Keratinocyte (primary cell): ENCODE results near the gene SLC17A4. TPM values are rescaled to one million over a fixed set of nuclear protein-coding genes. Genes with fewer than 3 reads are reported as not detected.

Experiments
- DNase-seq: peaks from one replicate; pipeline ENCODE4 v3.0.0-alpha.2; 2011; ENCODE audit warnings: low read depth, missing footprints, low spot score
- FAIRE-seq: peaks from 2 replicates; lab custom pipeline; 2011; peaks lifted over from hg19 to GRCh38; lab: Jason Lieb, UNC
- H2AFZ ChIP-seq: 2 replicates; pipeline ENCODE4 v1.6.0; 2012; ENCODE audit warnings: low read length, control low read depth, inconsistent platforms; ENCODE audit not compliant: control insufficient read depth
- H3K27ac ChIP-seq: 2 replicates; pipeline ENCODE4 v1.5.1; 2011; ENCODE audit warnings: low read length; ENCODE audit not compliant: control insufficient read depth, insufficient read depth
- H3K27me3 ChIP-seq: 3 replicates; pipeline ENCODE4 v1.6.0; 2011; ENCODE audit warnings: low read length; ENCODE audit not compliant: control insufficient read depth, insufficient read depth; ENCODE audit errors: extremely low read depth
- H3K36me3 ChIP-seq, 2 experiments: 2 replicates in 1 of 2; 3 replicates in 1 of 2; pipeline ENCODE4 v1.5.1; 2011; ENCODE audit warnings: low read length in 2 of 2, mild to moderate bottlenecking in 1 of 2; ENCODE audit not compliant: control insufficient read depth in 2 of 2, insufficient read depth in 2 of 2; ENCODE audit errors: extremely low read depth in 1 of 2
- H3K4me1 ChIP-seq: 3 replicates; pipeline ENCODE4 v1.5.1; 2011; ENCODE audit warnings: low read length; ENCODE audit not compliant: control insufficient read depth, insufficient read depth; ENCODE audit errors: extremely low read depth
- H3K4me2 ChIP-seq: 3 replicates; pipeline ENCODE4 v1.6.0; 2011; ENCODE audit warnings: low read depth, low read length; ENCODE audit not compliant: control insufficient read depth, insufficient read depth; ENCODE audit errors: extremely low read depth
- H3K4me3 ChIP-seq, 3 experiments: fragments of 200-600 bp in 1 of 3; sonication (generic) in 1 of 3; 2 replicates in 2 of 3; 3 replicates in 1 of 3; pipeline ENCODE4 v1.5.1; 2011 to 2016; ENCODE audit warnings: low read length in 3 of 3, mild to moderate bottlenecking in 3 of 3, control low read depth in 2 of 3, inconsistent platforms in 1 of 3, low read depth in 1 of 3, mixed read lengths in 1 of 3, mixed run types in 1 of 3, moderate library complexity in 1 of 3; ENCODE audit not compliant: control insufficient read depth in 2 of 3, insufficient read depth in 2 of 3; ENCODE audit errors: extremely low read depth in 1 of 3
- H3K79me2 ChIP-seq: 2 replicates; pipeline ENCODE4 v1.6.0; 2012; ENCODE audit warnings: low read length; ENCODE audit not compliant: control insufficient read depth, insufficient read depth
- H3K9ac ChIP-seq: 3 replicates; pipeline ENCODE4 v1.6.0; 2011; ENCODE audit warnings: low read length; ENCODE audit not compliant: control insufficient read depth, insufficient read depth; ENCODE audit errors: extremely low read depth
- H3K9me1 ChIP-seq: 3 replicates; pipeline ENCODE4 v1.6.0; 2011; ENCODE audit warnings: low read length; ENCODE audit not compliant: control insufficient read depth, insufficient read depth; ENCODE audit errors: extremely low read depth
- H3K9me3 ChIP-seq: 2 replicates; pipeline ENCODE4 v1.5.1; 2012; ENCODE audit warnings: low read depth, low read length; ENCODE audit not compliant: control insufficient read depth
- H4K20me1 ChIP-seq: 3 replicates; pipeline ENCODE4 v1.6.0; 2011; ENCODE audit warnings: low read length; ENCODE audit not compliant: control insufficient read depth, insufficient read depth; ENCODE audit errors: extremely low read depth
- EZH2 ChIP-seq: IDR thresholded peaks from one replicate; pipeline ENCODE4 v1.6.1; 2012; ENCODE audit warnings: inconsistent platforms, mild to moderate bottlenecking, low read length, moderate library complexity
- dilution Hi-C: fragments of 300-500 bp; cut with MboI; formaldehyde crosslinking; loops from one replicate; pipeline ENCODE4 v1.7.0; 2020; ENCODE audit warnings: low sequenced_read_pairs; ENCODE audit not compliant: extremely low pct_ligation_motif_present
- polyA plus RNA-seq, 5 experiments: library from polyadenylated mRNA; depleted of rRNA in 3 of 5; stranded (reverse) in 3 of 5; stranded (forward) in 1 of 5; unstranded in 1 of 5; fragments of >200 nt; gene quantifications; 1 replicate in 1 of 5; 2 replicates in 3 of 5; 3 replicates in 1 of 5; pipeline versions ENCODE4 v1.2.1 to v1.2.3, GENCODE V29; 2011 to 2012; ENCODE audit warnings: missing spikeins in 2 of 5, low read depth in 1 of 5, low replicate concordance in 1 of 5
- TF ChIP-seq, protein P1 (sequence below), 3 experiments: IDR thresholded peaks in 1 of 3; conservative IDR thresholded peaks in 1 of 3; optimal IDR thresholded peaks in 1 of 3; 2 replicates in 2 of 3; 3 replicates in 1 of 3; pipeline versions ENCODE3 to v1.5.1; 2011; ENCODE audit warnings: low read length in 3 of 3, mild to moderate bottlenecking in 3 of 3, moderate library complexity in 2 of 3, control low read depth in 1 of 3, inconsistent platforms in 1 of 3; ENCODE audit not compliant: insufficient read depth in 2 of 3; ENCODE audit errors: extremely low read depth in 1 of 3

The SLC17A4 gene
- polyA plus RNA-seq, 1 donor (not counting 4 experiments of a cell fraction or from before 2014, with no cell fraction given): not detected

DNA sequence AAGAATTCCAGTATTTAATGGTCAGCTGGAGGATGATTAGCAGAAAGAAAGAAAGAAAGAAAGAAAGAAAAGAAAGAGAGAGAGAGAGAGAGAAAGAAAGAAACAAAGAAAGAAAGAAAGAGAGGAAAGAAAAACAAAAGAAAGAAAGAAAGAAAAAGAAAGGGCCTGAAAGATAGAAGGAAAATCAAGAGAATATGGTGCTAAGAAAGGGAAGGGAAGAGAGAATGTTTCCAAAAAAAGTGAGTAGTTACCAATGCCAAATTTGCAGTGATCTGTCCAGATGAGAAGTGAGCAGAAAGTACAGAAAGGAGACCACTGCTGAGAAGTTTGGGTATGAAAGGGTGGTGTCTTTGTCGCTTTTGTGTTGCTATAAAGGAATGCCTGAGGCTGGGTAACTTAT lies 26.6 kb downstream of the SLC17A4 start:
- Histone ChIP-seq H3K27ac (no peak overlapping the region), H3K9me1 (no peaks in the 10 kb centered on the region), H3K36me3 (no peaks in the 10 kb centered on the region), H3K4me1 (no peaks in the 10 kb centered on the region), H3K4me2 (no peak overlapping the region), H3K4me3 (no peak overlapping the region), H3K9ac (no peak overlapping the region), H4K20me1 (no peaks in the 10 kb centered on the region), H3K27me3 (no peaks in the 10 kb centered on the region), H3K79me2 (no peaks in the 10 kb centered on the region), H3K9me3 (no peaks in the 10 kb centered on the region), H2AFZ (no peak overlapping the region)
- FAIRE-seq (no peak), DNase-seq (no peak)
- TF ChIP-seq, protein P1, sequence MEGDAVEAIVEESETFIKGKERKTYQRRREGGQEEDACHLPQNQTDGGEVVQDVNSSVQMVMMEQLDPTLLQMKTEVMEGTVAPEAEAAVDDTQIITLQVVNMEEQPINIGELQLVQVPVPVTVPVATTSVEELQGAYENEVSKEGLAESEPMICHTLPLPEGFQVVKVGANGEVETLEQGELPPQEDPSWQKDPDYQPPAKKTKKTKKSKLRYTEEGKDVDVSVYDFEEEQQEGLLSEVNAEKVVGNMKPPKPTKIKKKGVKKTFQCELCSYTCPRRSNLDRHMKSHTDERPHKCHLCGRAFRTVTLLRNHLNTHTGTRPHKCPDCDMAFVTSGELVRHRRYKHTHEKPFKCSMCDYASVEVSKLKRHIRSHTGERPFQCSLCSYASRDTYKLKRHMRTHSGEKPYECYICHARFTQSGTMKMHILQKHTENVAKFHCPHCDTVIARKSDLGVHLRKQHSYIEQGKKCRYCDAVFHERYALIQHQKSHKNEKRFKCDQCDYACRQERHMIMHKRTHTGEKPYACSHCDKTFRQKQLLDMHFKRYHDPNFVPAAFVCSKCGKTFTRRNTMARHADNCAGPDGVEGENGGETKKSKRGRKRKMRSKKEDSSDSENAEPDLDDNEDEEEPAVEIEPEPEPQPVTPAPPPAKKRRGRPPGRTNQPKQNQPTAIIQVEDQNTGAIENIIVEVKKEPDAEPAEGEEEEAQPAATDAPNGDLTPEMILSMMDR (optimal IDR thresholded peaks at IDR 0.05 in 1 of 3, IDR thresholded peaks at IDR 0.05 in 1 of 3, conservative IDR thresholded peaks at IDR 0.05 in 1 of 3; ENCODE audit: extremely low read depth in 1 of 3, insufficient read depth in 2 of 3, low read length in 3 of 3): no peak
- no peak for TF ChIP-seq EZH2
- dilution Hi-C loops: no loop called here

DNA sequence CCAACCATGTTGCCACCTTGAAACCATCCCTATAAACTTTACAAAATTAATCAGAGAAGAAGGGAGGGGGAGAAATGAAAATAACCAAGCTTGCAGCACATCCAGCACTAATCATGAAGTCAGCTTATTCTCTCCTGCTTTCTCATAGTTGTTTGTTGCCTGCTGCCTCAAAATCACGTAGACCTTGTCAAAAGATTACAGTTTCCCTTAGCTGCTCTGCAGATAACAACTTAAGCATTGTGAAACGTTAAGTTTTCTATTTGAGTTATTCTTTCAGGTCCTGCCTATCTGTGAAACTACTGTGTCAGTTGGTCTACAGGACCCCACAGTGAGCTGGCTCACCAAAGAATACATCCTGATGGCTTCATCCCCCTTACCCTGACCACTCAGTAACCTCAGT lies 32.9 kb downstream of the SLC17A4 start:
- Histone ChIP-seq H3K9me1 (no peaks in the 10 kb centered on the region), H3K9me3 (no peaks in the 10 kb centered on the region), H3K9ac (no peak overlapping the region), H2AFZ (no peak overlapping the region), H3K4me1 (no peaks in the 10 kb centered on the region), H3K4me3 (no peak overlapping the region), H3K4me2 (no peak overlapping the region), H3K79me2 (no peaks in the 10 kb centered on the region), H4K20me1 (no peaks in the 10 kb centered on the region), H3K36me3 (no peaks in the 10 kb centered on the region), H3K27ac (no peak overlapping the region), H3K27me3 (peaks cover 4% of the 10 kb centered on the region)
- FAIRE-seq (no peak), DNase-seq (no peak)
- dilution Hi-C loops: no loop called here
- no peak for TF ChIP-seq EZH2
- TF ChIP-seq, protein P1 (optimal IDR thresholded peaks at IDR 0.05 in 1 of 3, IDR thresholded peaks at IDR 0.05 in 1 of 3, conservative IDR thresholded peaks at IDR 0.05 in 1 of 3; ENCODE audit: extremely low read depth in 1 of 3, insufficient read depth in 2 of 3, low read length in 3 of 3): no peak
